ENCODE results near the gene RAB7A. TPM values are rescaled to one million over a fixed set of nuclear protein-coding genes. Genes with fewer than 3 reads are reported as not detected.

Gene RAB7A
- total and polyA plus RNA-seq, 2 experiments from 2014 or later = 71.3 to 255 TPM

DNA sequence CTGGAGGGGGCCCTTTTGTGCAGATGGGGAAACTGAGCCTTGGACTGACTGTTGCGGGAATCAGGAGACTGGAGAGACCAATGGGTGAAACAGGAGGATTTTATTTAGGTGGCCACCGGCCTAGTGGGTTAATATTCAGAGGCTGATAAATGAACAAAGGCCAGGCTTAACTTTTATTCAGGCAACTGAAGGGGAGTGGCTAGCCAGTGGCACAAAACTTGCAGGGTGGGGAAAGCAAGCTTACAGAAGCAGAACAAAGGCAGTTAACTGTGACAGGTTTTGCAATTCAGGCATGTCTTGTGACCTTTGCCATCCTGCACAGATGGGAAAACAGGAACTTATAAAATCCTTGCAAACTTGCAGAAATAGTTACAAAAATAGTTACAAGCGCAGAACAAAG is 128.5 kb downstream of the RAB7A start:
- 58 to 70% methylated on average over 3 of the region's 3 CpGs for WGBS, 2 experiments (ENCODE audit: low coverage in 1 of 2, low lambda C conversion rate in 2 of 2, missing lambda C conversion rate in 2 of 2)
- no peaks in the 10 kb centered on the region for H3K9me3 ChIP-seq (ENCODE audit: low read depth)
- H3K4me1 ChIP-seq (ENCODE audit: insufficient read depth) = no peaks in the 10 kb centered on the region
- no peak overlapping the region for H3K4me2 ChIP-seq (ENCODE audit: unreplicated experiment)
- no peaks in the 10 kb centered on the region for H3K27me3 ChIP-seq (replicated peaks; ENCODE audit: insufficient read depth)
- DNase-seq = no peak
- H3K27ac ChIP-seq = no peak overlapping the region
- H2AFZ ChIP-seq = no peak overlapping the region
- no peaks in the 10 kb centered on the region for H3F3A ChIP-seq (ENCODE audit: insufficient read depth)
- H3K9me2 ChIP-seq (ENCODE audit: insufficient read depth) = no peaks in the 10 kb centered on the region
- in situ Hi-C loops (cut with MboI) = no loop called here
- H3K9ac ChIP-seq = no peak overlapping the region
- H3K4me3 ChIP-seq = no peak overlapping the region
- TF ChIP-seq EZH2phosphoT487 (IDR thresholded peaks at IDR 0.05; ENCODE audit: insufficient read depth, low read depth) (no peak), EZH2 (IDR thresholded peaks at IDR 0.05; ENCODE audit: insufficient read depth, poor library complexity, severe bottlenecking) (no peak)
- no peaks in the 10 kb centered on the region for H3K36me3 ChIP-seq (ENCODE audit: low read depth)
- H4K20me1 ChIP-seq (ENCODE audit: insufficient read depth) = no peaks in the 10 kb centered on the region
- no peaks in the 10 kb centered on the region for H3K79me2 ChIP-seq (ENCODE audit: insufficient read depth)

DNA sequence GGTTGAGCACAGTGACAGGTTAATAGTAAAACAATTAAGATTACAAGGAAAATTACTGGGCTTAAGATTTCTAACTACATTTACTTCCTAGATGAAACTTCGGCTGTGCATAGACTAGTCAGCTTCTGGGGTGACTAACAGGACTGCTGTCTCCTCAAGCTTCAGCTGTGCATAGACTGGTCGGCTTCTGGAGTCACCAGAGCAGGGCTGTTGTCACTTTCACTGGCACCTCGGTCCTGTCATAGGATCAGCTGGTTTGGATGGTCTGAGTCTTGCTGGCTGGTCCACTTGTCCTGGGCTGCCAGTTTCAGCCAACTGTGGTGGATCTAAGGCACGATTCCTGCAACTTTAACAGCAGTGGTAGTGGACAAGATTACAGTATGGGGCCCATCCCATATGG is 129.6 kb downstream of the RAB7A start:
- Histone ChIP-seq H3K4me3 (no peak overlapping the region), H3K79me2 (ENCODE audit: insufficient read depth) (no peaks in the 10 kb centered on the region), H3F3A (ENCODE audit: insufficient read depth) (no peaks in the 10 kb centered on the region), H3K9me2 (ENCODE audit: insufficient read depth) (no peaks in the 10 kb centered on the region), H3K4me1 (ENCODE audit: insufficient read depth) (no peaks in the 10 kb centered on the region), H3K36me3 (ENCODE audit: low read depth) (no peaks in the 10 kb centered on the region), H3K9me3 (ENCODE audit: low read depth) (no peaks in the 10 kb centered on the region), H2AFZ (no peak overlapping the region), H4K20me1 (ENCODE audit: insufficient read depth) (no peaks in the 10 kb centered on the region), H3K27me3 (replicated peaks; ENCODE audit: insufficient read depth) (no peaks in the 10 kb centered on the region), H3K27ac (no peak overlapping the region), H3K4me2 (ENCODE audit: unreplicated experiment) (no peak overlapping the region), H3K9ac (no peak overlapping the region)
- TF ChIP-seq EZH2phosphoT487 (IDR thresholded peaks at IDR 0.05; ENCODE audit: insufficient read depth, low read depth) = no peak
- no peak for TF ChIP-seq EZH2 (IDR thresholded peaks at IDR 0.05; ENCODE audit: insufficient read depth, poor library complexity, severe bottlenecking)
- DNase-seq = no peak
- 25 to 33% methylated on average over 4 of the region's 4 CpGs for WGBS, 2 experiments (ENCODE audit: low coverage in 1 of 2, low lambda C conversion rate in 2 of 2, missing lambda C conversion rate in 2 of 2)
- in situ Hi-C loops (cut with MboI) = no loop called here

DNA sequence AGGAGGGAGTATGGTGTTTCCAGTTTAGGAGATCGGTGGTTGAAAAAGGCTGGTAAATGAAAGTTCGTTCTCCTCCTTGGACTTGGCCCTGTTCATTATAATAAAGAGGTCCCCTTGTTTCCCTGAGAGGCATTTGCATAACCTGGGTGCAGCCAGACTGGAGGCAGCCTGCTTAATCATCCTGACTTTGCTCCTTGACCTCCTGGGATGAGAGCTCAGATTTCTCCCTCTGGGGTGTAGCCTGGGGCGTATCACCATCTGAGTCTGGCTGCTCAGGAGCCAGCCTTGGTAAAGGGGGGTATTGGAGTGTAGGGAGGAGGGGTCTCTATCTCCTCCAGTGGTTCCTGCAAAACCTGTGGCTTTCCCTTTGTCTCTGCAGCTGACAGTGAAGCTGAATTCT is 132.2 kb downstream of the RAB7A start:
- Histone ChIP-seq H3K4me2 (ENCODE audit: unreplicated experiment) (no peak overlapping the region), H3K9me2 (ENCODE audit: insufficient read depth) (no peaks in the 10 kb centered on the region), H3K27ac (no peak overlapping the region), H4K20me1 (ENCODE audit: insufficient read depth) (no peaks in the 10 kb centered on the region), H3K36me3 (ENCODE audit: low read depth) (no peaks in the 10 kb centered on the region), H3K27me3 (replicated peaks; ENCODE audit: insufficient read depth) (no peaks in the 10 kb centered on the region), H3K79me2 (ENCODE audit: insufficient read depth) (no peaks in the 10 kb centered on the region), H3F3A (ENCODE audit: insufficient read depth) (no peaks in the 10 kb centered on the region), H3K9me3 (ENCODE audit: low read depth) (no peaks in the 10 kb centered on the region), H3K9ac (no peak overlapping the region), H3K4me1 (ENCODE audit: insufficient read depth) (no peaks in the 10 kb centered on the region), H3K4me3 (no peak overlapping the region), H2AFZ (no peak overlapping the region)
- TF ChIP-seq EZH2phosphoT487 (IDR thresholded peaks at IDR 0.05; ENCODE audit: insufficient read depth, low read depth) (no peak), EZH2 (IDR thresholded peaks at IDR 0.05; ENCODE audit: insufficient read depth, poor library complexity, severe bottlenecking) (no peak)
- in situ Hi-C loops (cut with MboI) = no loop called here
- WGBS, 2 experiments (ENCODE audit: low coverage in 1 of 2, low lambda C conversion rate in 2 of 2, missing lambda C conversion rate in 2 of 2) = 76 to 81% methylated on average over 3 of the region's 3 CpGs
- no peak for DNase-seq

DNA sequence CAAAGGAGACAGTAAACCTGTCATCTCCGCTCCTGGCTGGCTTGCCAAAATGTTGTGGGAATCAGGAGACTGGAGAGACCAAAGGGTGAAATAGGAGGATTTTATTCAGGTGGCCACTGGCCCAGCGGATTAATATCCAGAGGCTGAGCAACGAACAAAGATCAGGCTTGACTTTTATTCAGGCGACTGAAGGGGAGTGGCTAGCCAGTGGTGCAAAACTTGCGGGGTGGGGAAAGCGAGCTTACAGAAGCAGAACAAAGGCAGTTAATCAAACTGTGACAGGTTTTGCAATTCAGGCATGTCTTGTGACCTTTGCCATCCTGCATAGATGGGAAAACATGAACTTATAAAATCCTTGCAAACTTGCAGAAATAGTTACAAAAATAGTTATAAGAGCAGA is 133.6 kb downstream of the RAB7A start:
- 74 to 82% methylated on average over 6 of the region's 6 CpGs for WGBS, 2 experiments (ENCODE audit: low coverage in 1 of 2, low lambda C conversion rate in 2 of 2, missing lambda C conversion rate in 2 of 2)
- TF ChIP-seq EZH2 (IDR thresholded peaks at IDR 0.05; ENCODE audit: insufficient read depth, poor library complexity, severe bottlenecking) = no peak
- TF ChIP-seq EZH2phosphoT487 (IDR thresholded peaks at IDR 0.05; ENCODE audit: insufficient read depth, low read depth) = no peak
- Histone ChIP-seq H3K9me3 (ENCODE audit: low read depth) (no peaks in the 10 kb centered on the region), H3K79me2 (ENCODE audit: insufficient read depth) (no peaks in the 10 kb centered on the region), H3K27ac (no peak overlapping the region), H4K20me1 (ENCODE audit: insufficient read depth) (no peaks in the 10 kb centered on the region), H3K4me1 (ENCODE audit: insufficient read depth) (no peaks in the 10 kb centered on the region), H3K9me2 (ENCODE audit: insufficient read depth) (no peaks in the 10 kb centered on the region), H3K4me3 (no peak overlapping the region), H3K36me3 (ENCODE audit: low read depth) (no peaks in the 10 kb centered on the region), H2AFZ (no peak overlapping the region), H3F3A (ENCODE audit: insufficient read depth) (no peaks in the 10 kb centered on the region), H3K4me2 (ENCODE audit: unreplicated experiment) (no peak overlapping the region), H3K9ac (no peak overlapping the region), H3K27me3 (replicated peaks; ENCODE audit: insufficient read depth) (no peaks in the 10 kb centered on the region)
- no peak for DNase-seq
- in situ Hi-C loops (cut with MboI) = no loop called here

DNA sequence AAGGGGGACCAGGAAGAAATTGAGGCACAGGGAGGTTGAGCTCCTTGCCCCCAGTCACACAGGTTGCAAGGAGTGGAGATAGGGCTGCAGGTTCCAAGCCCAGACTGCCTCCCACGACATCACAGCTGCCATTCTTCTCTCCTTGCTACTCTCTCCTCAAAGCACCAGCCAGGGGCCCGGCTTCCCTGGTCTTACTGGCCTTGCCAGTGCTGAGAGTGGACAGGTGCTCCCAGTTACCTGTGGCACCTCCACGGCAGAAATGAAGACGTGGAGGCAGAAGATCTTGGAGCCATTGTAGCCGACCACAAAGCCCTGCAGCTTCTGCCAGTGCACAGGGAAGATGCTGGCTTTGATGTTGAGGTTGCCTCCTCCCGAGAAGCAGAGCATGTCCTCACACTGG is 135.5 kb downstream of the RAB7A start:
- WGBS, 2 experiments (ENCODE audit: low coverage in 1 of 2, low lambda C conversion rate in 2 of 2, missing lambda C conversion rate in 2 of 2) = 61 to 65% methylated on average over 6 of the region's 6 CpGs
- in situ Hi-C loops (cut with MboI) = no loop called here
- Histone ChIP-seq H3K9me2 (ENCODE audit: insufficient read depth) (no peaks in the 10 kb centered on the region), H3K27ac (no peak overlapping the region), H3K4me2 (ENCODE audit: unreplicated experiment) (no peak overlapping the region), H3K9ac (no peak overlapping the region), H3K4me1 (ENCODE audit: insufficient read depth) (no peaks in the 10 kb centered on the region), H4K20me1 (ENCODE audit: insufficient read depth) (no peaks in the 10 kb centered on the region), H3K36me3 (ENCODE audit: low read depth) (no peaks in the 10 kb centered on the region), H3K4me3 (no peak overlapping the region), H3K79me2 (ENCODE audit: insufficient read depth) (no peaks in the 10 kb centered on the region), H3K27me3 (replicated peaks; ENCODE audit: insufficient read depth) (no peaks in the 10 kb centered on the region), H3K9me3 (ENCODE audit: low read depth) (no peaks in the 10 kb centered on the region), H3F3A (ENCODE audit: insufficient read depth) (no peaks in the 10 kb centered on the region), H2AFZ (no peak overlapping the region)
- TF ChIP-seq EZH2phosphoT487 (IDR thresholded peaks at IDR 0.05; ENCODE audit: insufficient read depth, low read depth) (no peak), EZH2 (IDR thresholded peaks at IDR 0.05; ENCODE audit: insufficient read depth, poor library complexity, severe bottlenecking) (no peak)
- no peak for DNase-seq
